Mammary epithelial cell (primary cell): ENCODE data around the gene COL23A1.

Source experiments
- CTCF ChIP-seq, 2 donors: IDR thresholded peaks in 1 of 2; conservative IDR thresholded peaks in 1 of 2; 2 replicates each; pipeline ENCODE4 v1.5.1; 2011 to 2012; ENCODE audit warnings: inconsistent platforms in 2 of 2, low read length in 2 of 2, mild to moderate bottlenecking in 2 of 2, control low read depth in 1 of 2, low read depth in 1 of 2; ENCODE audit not compliant: insufficient read depth in 1 of 2; ENCODE audit errors: extremely low read depth in 1 of 2
- EZH2 ChIP-seq: IDR thresholded peaks from 2 replicates; pipeline ENCODE4 v1.6.1; 2012; ENCODE audit warnings: low read length, inconsistent platforms, borderline replicate concordance

- no peak for TF ChIP-seq CTCF (conservative IDR thresholded peaks at IDR 0.05 in 1 of 2, IDR thresholded peaks at IDR 0.05 in 1 of 2; ENCODE audit: extremely low read depth in 1 of 2, insufficient read depth in 1 of 2, low read depth in 1 of 2, low read length in 2 of 2)
- TF ChIP-seq EZH2: no peak
These were observed 203.8 kb downstream of the COL23A1 start for GRCh38 chr5:178386336-178386931.
